K562 (cell line): Measurements from ENCODE around the gene CAMK1D. TPM values are rescaled to one million over a fixed set of nuclear protein-coding genes. Genes with fewer than 3 reads are reported as not detected.

Experiments
- ATAC-seq: fragments of 200-7000 bp; cut with Tn5 transposase; 3 replicates; pipeline ENCODE4 v1.9.1; 2020; ENCODE audit warnings: moderate library complexity
- BruUV-seq: library from RNA; stranded (reverse); fragments of 400-500 nt; replicated peaks from 2 replicates; lab custom pipeline; 2021; lab: Mats Ljungman, UMichigan
- CTCF ChIA-PET: fragments of 300-600 bp; formaldehyde crosslinking; extraction: SDS; loops from one replicate; lab custom pipeline; 2021; ENCODE audit warnings: low intra/inter-chr PET ratio; lab: Yijun Ruan, JAX
- POLR2A ChIA-PET: fragments of 300-600, 350-650 bp; sonication (Branson Sonifier 250); formaldehyde crosslinking; extraction: SDS; loops from one replicate; lab custom pipeline; 2021; ENCODE audit warnings: antibody characterized with exemption, inconsistent platforms; lab: Yijun Ruan, JAX
- DNase-seq, 4 experiments: peaks; one replicate each; pipeline versions ENCODE4 v3.0.0 to v3.0.0-alpha.2; 2011 to 2018; ENCODE audit warnings: low spot score in 3 of 4, mixed read lengths in 3 of 4; ENCODE audit errors: extremely low read depth in 1 of 4
- FAIRE-seq: peaks from 2 replicates; lab custom pipeline; 2011; peaks lifted over from hg19 to GRCh38; lab: Jason Lieb, UNC
- H2AFZ ChIP-seq: 2 replicates; pipeline ENCODE4 v1.6.0; 2011; ENCODE audit warnings: low read depth, low read length, control low read depth, inconsistent platforms
- H3K27ac ChIP-seq: fragments of 200-600 bp; 3 replicates; pipeline ENCODE4 v1.8.0; 2011; ENCODE audit warnings: low read depth, mild to moderate bottlenecking, control low read depth, inconsistent platforms, low read length, moderate library complexity, mixed read lengths; ENCODE audit errors: extremely low read depth
- H3K27me3 ChIP-seq, 2 experiments: fragments of 300-600 bp in 1 of 2; 2 replicates in 1 of 2; 3 replicates in 1 of 2; pipeline versions ENCODE4 v1.6.0 to v1.8.0; 2011; ENCODE audit warnings: inconsistent platforms in 2 of 2, low read length in 2 of 2, mild to moderate bottlenecking in 1 of 2, mixed read lengths in 1 of 2, moderate library complexity in 1 of 2; ENCODE audit not compliant: control insufficient read depth in 2 of 2, insufficient read depth in 2 of 2
- H3K36me3 ChIP-seq: fragments of 300-600 bp; 3 replicates; pipeline ENCODE4 v1.8.0; 2011; ENCODE audit warnings: mild to moderate bottlenecking, low read length, inconsistent platforms; ENCODE audit not compliant: control insufficient read depth, insufficient read depth
- H3K4me1 ChIP-seq, 2 experiments: fragments of 200-600 bp in 1 of 2; replicated peaks in 1 of 2; 2 replicates in 1 of 2; 3 replicates in 1 of 2; pipeline versions ENCODE4 v1.5.1 to v1.8.0; 2011; ENCODE audit warnings: inconsistent platforms in 2 of 2, low read length in 2 of 2, mild to moderate bottlenecking in 1 of 2, mixed read lengths in 1 of 2, moderate library complexity in 1 of 2; ENCODE audit not compliant: control insufficient read depth in 2 of 2, insufficient read depth in 2 of 2
- H3K4me2 ChIP-seq: 2 replicates; pipeline ENCODE4 v1.6.1; 2011; ENCODE audit warnings: low read length, control low read depth, inconsistent platforms, mixed read lengths; ENCODE audit not compliant: insufficient read depth
- H3K4me3 ChIP-seq: fragments of 200-600 bp; sonication (generic), shearing (Covaris generic); 2 replicates; pipeline ENCODE4 v1.5.1; 2016; ENCODE audit warnings: control low read depth, inconsistent platforms
- H3K79me2 ChIP-seq: fragments of 200-600 bp; 3 replicates; pipeline ENCODE4 v1.8.0; 2011; ENCODE audit warnings: low read length, inconsistent platforms; ENCODE audit not compliant: control insufficient read depth, insufficient read depth
- H3K9ac ChIP-seq, 2 experiments: 2 replicates each; pipeline versions ENCODE4 v1.6.0 to v1.6.1; 2011; ENCODE audit warnings: low read depth in 2 of 2, low read length in 2 of 2, control low read depth in 1 of 2, inconsistent platforms in 1 of 2, mild to moderate bottlenecking in 1 of 2, mixed read lengths in 1 of 2; ENCODE audit not compliant: insufficient read depth in 1 of 2
- H3K9me1 ChIP-seq: one replicate; pipeline ENCODE4 v1.6.0; 2011; ENCODE audit warnings: inconsistent platforms, mild to moderate bottlenecking, low read length, moderate library complexity; ENCODE audit not compliant: control insufficient read depth, insufficient read depth
- H3K9me3 ChIP-seq: replicated peaks from 2 replicates; pipeline ENCODE4 v1.5.1; 2011; ENCODE audit warnings: low read depth, low read length, inconsistent platforms; ENCODE audit not compliant: control insufficient read depth, insufficient read depth
- H4K20me1 ChIP-seq: replicated peaks from 2 replicates; pipeline ENCODE4 v1.6.1; 2011; ENCODE audit warnings: low read length, inconsistent platforms, mixed read lengths; ENCODE audit not compliant: control insufficient read depth, insufficient read depth
- ATF1 ChIP-seq, 2 experiments: fragments of 450-650 bp in 1 of 2; IDR thresholded peaks; 2 replicates each; pipeline ENCODE4 v1.6.1; 2016; ENCODE audit warnings: missing compliant biosample characterization in 1 of 2, missing genetic modification characterization in 1 of 2
- ATF3 ChIP-seq, 2 experiments: fragments of 450-650 bp in 1 of 2; sonication (generic) in 1 of 2; formaldehyde crosslinking in 1 of 2; IDR thresholded peaks in 1 of 2; conservative IDR thresholded peaks in 1 of 2; 2 replicates each; pipeline versions ENCODE4 v1.6.1 to v1.8.1; 2016 to 2023; ENCODE audit warnings: mild to moderate bottlenecking in 2 of 2, moderate library complexity in 2 of 2, inconsistent platforms in 1 of 2, missing genetic modification reagents in 1 of 2
- ATF7 ChIP-seq: fragments of 450-650 bp; IDR thresholded peaks from 2 replicates; pipeline ENCODE4 v1.7.1; 2014; ENCODE audit warnings: mild to moderate bottlenecking, moderate library complexity
- CREB1 ChIP-seq, 2 experiments: sonication (generic) in 1 of 2; formaldehyde crosslinking in 1 of 2; IDR thresholded peaks; 2 replicates each; pipeline versions ENCODE4 v1.6.1 to v1.8.0; 2012 to 2022; ENCODE audit warnings: inconsistent platforms in 1 of 2, mild to moderate bottlenecking in 1 of 2, missing genetic modification reagents in 1 of 2, moderate library complexity in 1 of 2
- CREM ChIP-seq: IDR thresholded peaks from 2 replicates; pipeline ENCODE4 v1.6.1; 2014; ENCODE audit warnings: antibody characterized with exemption, low read depth
- CTCF ChIP-seq, 3 experiments: IDR thresholded peaks in 2 of 3; conservative IDR thresholded peaks in 1 of 3; 2 replicates each; pipeline ENCODE4 v1.5.1; 2011 to 2012; ENCODE audit warnings: low read length in 3 of 3, mild to moderate bottlenecking in 3 of 3, control low read depth in 2 of 3, improper control_type of control experiment in 1 of 3, inconsistent platforms in 1 of 3, low read depth in 1 of 3, mixed read lengths in 1 of 3, moderate library complexity in 1 of 3; ENCODE audit not compliant: insufficient read depth in 2 of 3
- ESRRA ChIP-seq: fragments of 450-650 bp; IDR thresholded peaks from 2 replicates; pipeline ENCODE4 v1.6.1; 2014; ENCODE audit warnings: low read depth, mild to moderate bottlenecking, moderate library complexity, borderline replicate concordance
- HLTF ChIP-seq: fragments of 450-650 bp; IDR thresholded peaks from 2 replicates; pipeline ENCODE4 v1.6.1; 2016
- JUN ChIP-seq, 2 experiments: sonication (generic) in 1 of 2; formaldehyde crosslinking in 1 of 2; IDR thresholded peaks; 2 replicates each; pipeline versions ENCODE4 v1.6.1 to v1.8.0; 2012 to 2022; ENCODE audit warnings: borderline replicate concordance in 2 of 2, mild to moderate bottlenecking in 2 of 2, improper control_type of control experiment in 1 of 2, low read depth in 1 of 2, low read length in 1 of 2, missing genetic modification reagents in 1 of 2
- JUND ChIP-seq, 2 experiments: IDR thresholded peaks; 2 replicates in 1 of 2; 3 replicates in 1 of 2; pipeline ENCODE4 v1.6.1; 2011; ENCODE audit warnings: borderline replicate concordance in 2 of 2, low read depth in 2 of 2, low read length in 2 of 2, improper control_type of control experiment in 1 of 2, missing biosample characterization in 1 of 2, missing genetic modification characterization in 1 of 2, missing genetic modification reagents in 1 of 2
- KAT2B ChIP-seq: IDR thresholded peaks from one replicate; pipeline ENCODE4 v1.6.1; 2012; ENCODE audit warnings: low read depth, mild to moderate bottlenecking, control low read depth, inconsistent platforms, low read length, moderate library complexity
- LEF1 ChIP-seq: fragments of 450-650 bp; IDR thresholded peaks from 2 replicates; pipeline ENCODE4 v1.6.1; 2016; ENCODE audit warnings: mild to moderate bottlenecking
- NR2F6 ChIP-seq: fragments of 450-650 bp; formaldehyde crosslinking; IDR thresholded peaks from 2 replicates; pipeline ENCODE4 v1.4.0; 2020; ENCODE audit warnings: mild to moderate bottlenecking
- POLR2AphosphoS5 ChIP-seq: IDR thresholded peaks from 2 replicates; pipeline ENCODE4 v1.6.1; 2011; ENCODE audit warnings: mild to moderate bottlenecking, low read depth, low read length, moderate library complexity; ENCODE audit not compliant: control insufficient read depth, insufficient read depth
- RAD21 ChIP-seq, 2 experiments: fragments of 250-450 bp in 1 of 2; fragments of 450-650 bp in 1 of 2; sonication (Bioruptor Pico) in 1 of 2; formaldehyde crosslinking in 1 of 2; IDR thresholded peaks in 1 of 2; conservative IDR thresholded peaks in 1 of 2; 2 replicates each; pipeline versions ENCODE4 v1.4.0 to v1.8.0; 2020 to 2022; ENCODE audit warnings: mild to moderate bottlenecking in 2 of 2, moderate library complexity in 1 of 2
- ZNF347 ChIP-seq: fragments of 450-650 bp; formaldehyde crosslinking; IDR thresholded peaks from 2 replicates; pipeline ENCODE4 v1.4.0; 2020; ENCODE audit warnings: low read depth, mild to moderate bottlenecking, moderate library complexity
- WGBS: fragments of 100-300 bp; shearing (Covaris generic); methylation state at CpG from one replicate; pipeline ENCODE4 v1.1.6; 2016; ENCODE audit warnings: low coverage, mixed read lengths; ENCODE audit not compliant: insufficient coverage; ENCODE audit errors: missing lambda C conversion rate; 5-methylcytosine and 5-hydroxymethylcytosine counted together
- in situ Hi-C: fragments of 300-500 bp; cut with MboI; formaldehyde crosslinking; loops from 4 replicates; pipeline ENCODE4 v1.15.0; 2018; ENCODE audit warnings: inconsistent platforms, mixed read lengths
- intact Hi-C: fragments of 100-400 bp; cut with micrococcal nuclease; formaldehyde crosslinking; loops from 2 replicates; pipeline ENCODE4 v1.14.2; 2022
- polyA plus RNA-seq, 8 experiments: library from polyadenylated mRNA; depleted of rRNA in 4 of 8; stranded (reverse) in 5 of 8; unstranded in 3 of 8; fragments of >200 nt; fragmentation: Nextera tagmentation in 2 of 8; fragmentation: Illumina TruSeq in 1 of 8; extraction: Ambion mirVana in 2 of 8; extraction: Trizol in 1 of 8; gene quantifications; 2 replicates each; pipeline versions ENCODE4 v1.2.1 to v1.2.3, GENCODE V29; 2011 to 2014; ENCODE audit warnings: inconsistent platforms in 1 of 8, missing spikeins in 1 of 8
- total RNA-seq, 7 experiments: library from RNA; depleted of rRNA in 6 of 7; stranded (reverse); fragments of >200 nt in 6 of 7; fragmentation: Illumina TruSeq in 2 of 7; extraction: Trizol in 2 of 7; gene quantifications; 2 replicates each; pipeline versions ENCODE4 v1.2.1 to v1.2.3, GENCODE V29; 2011 to 2021; ENCODE audit warnings: low replicate concordance in 1 of 7

Gene CAMK1D
- total and polyA plus RNA-seq, 9 of the 15 experiments (the other 6 are each of a cell fraction or from before 2014, with no cell fraction given), result 0.12 to 0.24 (median 0.20) TPM; not detected in 5

- no peak for FAIRE-seq
- WGBS, result 3% methylated on average over 6 of the region's 9 CpGs
- no peak for TF ChIP-seq KAT2B
- TF ChIP-seq LEF1, result no peak
- TF ChIP-seq JUN (IDR thresholded peaks at IDR 0.05; ENCODE audit: borderline replicate concordance, low read depth, low read length), result peak; percentile 64; the same call in 1 of the 2 replicates
- TF ChIP-seq JUN (CRISPR knock-in tag; IDR thresholded peaks at IDR 0.05; ENCODE audit: borderline replicate concordance), result no peak
- peak in 1 of 3 experiments; percentile 28; a peak in 2 of 6 replicates for TF ChIP-seq CTCF (IDR thresholded peaks at IDR 0.05 in 2 of 3, conservative IDR thresholded peaks at IDR 0.05 in 1 of 3; ENCODE audit: insufficient read depth in 2 of 3, low read depth in 1 of 3, low read length in 3 of 3)
- peak; percentile 92 for TF ChIP-seq ATF3 (IDR thresholded peaks at IDR 0.05)
- no peak for TF ChIP-seq ATF3 (CRISPR knock-in tag; conservative IDR thresholded peaks at IDR 0.05)
- no peak for TF ChIP-seq NR2F6 (CRISPR knock-in tag)
- TF ChIP-seq ATF1 (CRISPR knock-in tag; IDR thresholded peaks at IDR 0.05), result 0 out of 2 replicates have a peak, but pooled peaks have one; percentile 32
- TF ChIP-seq ATF1 (tag; IDR thresholded peaks at IDR 0.05), result peak; percentile 63
- TF ChIP-seq HLTF, result no peak
- TF ChIP-seq CREB1 (IDR thresholded peaks at IDR 0.05), result no peak
- TF ChIP-seq CREB1 (CRISPR knock-in tag; IDR thresholded peaks at IDR 0.05), result peak; percentile 56; the same call in 1 of the 2 replicates
- TF ChIP-seq ESRRA, result 0 out of 2 replicates have a peak, but pooled peaks have one; percentile 24
- peak; percentile 96 for TF ChIP-seq ATF7
- peak in 1 of 2 experiments; percentile 31; a peak in 2 of 4 replicates for TF ChIP-seq RAD21 (CRISPR knock-in tag; conservative IDR thresholded peaks at IDR 0.05 in 1 of 2, IDR thresholded peaks at IDR 0.05 in 1 of 2)
- peak; percentile 89 for TF ChIP-seq JUND (IDR thresholded peaks at IDR 0.05; ENCODE audit: borderline replicate concordance, low read depth, low read length)
- TF ChIP-seq JUND (tag; IDR thresholded peaks at IDR 0.05; ENCODE audit: borderline replicate concordance, low read depth, low read length), result peak; percentile 93
- no peak for TF ChIP-seq POLR2AphosphoS5
- TF ChIP-seq ZNF347 (CRISPR knock-in tag), result no peak
- peak; percentile 86 for TF ChIP-seq CREM
Observed at GRCh38 chr10:12406764-12407400, 57.5 kb downstream of the CAMK1D start.

More at GRCh38 chr10:12406764-12407400, 57.5 kb downstream of the CAMK1D start:
- Histone ChIP-seq H3K36me3 (no peaks in the 10 kb centered on the region), H3K9me3 (no peaks in the 10 kb centered on the region), H3K27me3 (peaks cover 36 to 58% of the 10 kb centered on the region in 2 experiments), H3K4me2 (no peak overlapping the region; the same call in 1 of the 2 replicates), H3K4me1 (no peaks in the 10 kb centered on the region; a peak in 1 of 5 replicates), H4K20me1 (peaks cover 5% of the 10 kb centered on the region; the same call in 1 of the 2 replicates), H3K9me1 (no peaks in the 10 kb centered on the region), H3K27ac (no peak overlapping the region), H3K9ac (no peak overlapping the region), H2AFZ (no peak overlapping the region), H3K79me2 (no peaks in the 10 kb centered on the region), H3K4me3 (no peak overlapping the region)
- CTCF ChIA-PET, result interaction anchor here (0.9 kb wide), 1 partner anchor 154 kb away, joined by 6 read pairs; no protein-coding TSS in a partner anchor
- BruUV-seq, result no TSS peak
- intact Hi-C loops, result loop anchor here (10.0 kb wide), 1 partner anchor 142 kb away; no protein-coding TSS in a partner anchor
- POLR2A ChIA-PET, result interaction anchor here (0.6 to 1.2 kb wide), 3 partner anchors 16 to 284 kb away, joined by 3 read pairs; no protein-coding TSS in a partner anchor
- ATAC-seq (peak; percentile 78), DNase-seq (peak in 2 of 4 experiments; percentile 17 to 32)
- in situ Hi-C loops, result no loop called here
